ENCODE data around the gene NUDCD3. TPM values are rescaled to one million over a fixed set of nuclear protein-coding genes. Genes with fewer than 3 reads are reported as not detected.

NUDCD3 gene
- total RNA-seq, 1 donor = 54.3 TPM

DNA sequence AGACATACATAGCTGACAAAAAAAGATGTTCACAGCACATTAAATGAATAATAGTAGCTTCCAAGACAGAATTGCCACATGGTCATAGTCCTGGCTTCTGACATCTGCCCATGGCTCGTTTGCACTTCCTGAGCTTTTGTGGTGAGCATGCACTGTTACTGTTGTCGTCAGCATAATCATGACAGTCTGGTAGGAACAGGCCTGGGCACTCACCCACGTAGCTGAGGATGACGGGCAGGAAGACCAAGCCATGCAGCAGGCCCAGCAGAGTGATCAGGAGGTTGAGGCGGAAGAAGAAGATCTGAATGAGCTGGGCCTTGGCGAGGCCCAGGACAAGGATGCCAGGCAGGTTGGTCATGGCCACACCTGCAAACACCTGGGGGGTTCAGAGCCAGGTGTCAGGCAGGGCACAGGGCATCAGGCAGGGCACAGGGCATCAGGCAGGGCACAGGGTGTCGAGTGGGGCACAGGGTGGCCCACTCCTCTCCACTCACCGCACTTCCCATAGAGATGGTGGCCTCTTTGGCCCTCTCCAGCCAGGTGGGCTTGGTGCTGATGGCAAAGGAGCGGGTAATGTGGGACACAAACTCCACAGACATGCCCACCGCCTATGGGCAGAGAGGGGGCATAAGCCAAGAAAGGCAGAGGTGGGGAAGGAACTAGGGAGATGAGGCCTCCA lies 25.3 kb upstream of the NUDCD3 start:
- TF ChIP-seq, protein P1, sequence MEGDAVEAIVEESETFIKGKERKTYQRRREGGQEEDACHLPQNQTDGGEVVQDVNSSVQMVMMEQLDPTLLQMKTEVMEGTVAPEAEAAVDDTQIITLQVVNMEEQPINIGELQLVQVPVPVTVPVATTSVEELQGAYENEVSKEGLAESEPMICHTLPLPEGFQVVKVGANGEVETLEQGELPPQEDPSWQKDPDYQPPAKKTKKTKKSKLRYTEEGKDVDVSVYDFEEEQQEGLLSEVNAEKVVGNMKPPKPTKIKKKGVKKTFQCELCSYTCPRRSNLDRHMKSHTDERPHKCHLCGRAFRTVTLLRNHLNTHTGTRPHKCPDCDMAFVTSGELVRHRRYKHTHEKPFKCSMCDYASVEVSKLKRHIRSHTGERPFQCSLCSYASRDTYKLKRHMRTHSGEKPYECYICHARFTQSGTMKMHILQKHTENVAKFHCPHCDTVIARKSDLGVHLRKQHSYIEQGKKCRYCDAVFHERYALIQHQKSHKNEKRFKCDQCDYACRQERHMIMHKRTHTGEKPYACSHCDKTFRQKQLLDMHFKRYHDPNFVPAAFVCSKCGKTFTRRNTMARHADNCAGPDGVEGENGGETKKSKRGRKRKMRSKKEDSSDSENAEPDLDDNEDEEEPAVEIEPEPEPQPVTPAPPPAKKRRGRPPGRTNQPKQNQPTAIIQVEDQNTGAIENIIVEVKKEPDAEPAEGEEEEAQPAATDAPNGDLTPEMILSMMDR (IDR thresholded peaks at IDR 0.05; ENCODE audit: extremely low read depth, low read depth, low read length) = no peak
- Histone ChIP-seq H3K9me3 (ENCODE audit: low read depth, low read length) (no peaks in the 10 kb centered on the region), H3K4me1 (ENCODE audit: insufficient read depth, low read length) (no peaks in the 10 kb centered on the region), H3K4me2 (ENCODE audit: insufficient read depth, low read length) (no peak overlapping the region), H3K36me3 (ENCODE audit: insufficient read depth, low read length) (no peaks in the 10 kb centered on the region), H2AFZ (ENCODE audit: low read length) (no peak overlapping the region), H4K20me1 (ENCODE audit: insufficient read depth, low read length) (no peaks in the 10 kb centered on the region), H3K79me2 (ENCODE audit: insufficient read depth, low read length) (no peaks in the 10 kb centered on the region), H3K27ac (ENCODE audit: low read depth, low read length) (no peak overlapping the region), H3K4me3 (ENCODE audit: insufficient read depth, low read length) (no peak overlapping the region), H3K27me3 (ENCODE audit: insufficient read depth, low read length) (no peaks in the 10 kb centered on the region)
- no peak for DNase-seq (ENCODE audit: insufficient read length, low spot score, missing footprints)

DNA sequence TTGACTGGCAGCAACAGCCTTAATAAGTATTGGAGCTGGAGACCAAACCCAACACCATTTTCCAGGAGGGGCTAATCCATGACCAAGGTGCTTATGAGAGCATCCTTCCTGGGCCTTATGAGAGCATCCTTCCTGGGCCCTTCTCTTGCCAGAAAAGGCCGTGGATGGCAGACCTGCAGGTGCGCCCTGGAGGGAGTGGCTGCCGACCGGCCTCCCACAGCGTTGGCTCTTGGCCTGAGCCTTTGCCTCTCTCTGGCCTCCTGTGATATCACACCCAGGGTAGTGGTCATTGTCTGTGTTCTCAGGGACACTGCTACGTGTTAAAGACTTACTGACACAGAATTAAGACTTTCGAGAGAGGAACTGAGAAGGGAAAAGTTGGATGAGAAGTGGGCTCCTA lies 22.3 kb upstream of the NUDCD3 start:
- no peak overlapping the region for H3K4me3 ChIP-seq (ENCODE audit: insufficient read depth, low read length)
- no peaks in the 10 kb centered on the region for H3K9me3 ChIP-seq (ENCODE audit: low read depth, low read length)
- no peak overlapping the region for H3K4me2 ChIP-seq (ENCODE audit: insufficient read depth, low read length)
- H3K4me1 ChIP-seq (ENCODE audit: insufficient read depth, low read length) = no peaks in the 10 kb centered on the region
- H3K27ac ChIP-seq (ENCODE audit: low read depth, low read length) = no peak overlapping the region
- H4K20me1 ChIP-seq (ENCODE audit: insufficient read depth, low read length) = no peaks in the 10 kb centered on the region
- H2AFZ ChIP-seq (ENCODE audit: low read length) = no peak overlapping the region
- TF ChIP-seq, protein P1 (IDR thresholded peaks at IDR 0.05; ENCODE audit: extremely low read depth, low read depth, low read length) = no peak
- H3K36me3 ChIP-seq (ENCODE audit: insufficient read depth, low read length) = no peaks in the 10 kb centered on the region
- peaks cover 5% of the 10 kb centered on the region for H3K27me3 ChIP-seq (ENCODE audit: insufficient read depth, low read length)
- no peaks in the 10 kb centered on the region for H3K79me2 ChIP-seq (ENCODE audit: insufficient read depth, low read length)
- DNase-seq (ENCODE audit: insufficient read length, low spot score, missing footprints) = no peak

DNA sequence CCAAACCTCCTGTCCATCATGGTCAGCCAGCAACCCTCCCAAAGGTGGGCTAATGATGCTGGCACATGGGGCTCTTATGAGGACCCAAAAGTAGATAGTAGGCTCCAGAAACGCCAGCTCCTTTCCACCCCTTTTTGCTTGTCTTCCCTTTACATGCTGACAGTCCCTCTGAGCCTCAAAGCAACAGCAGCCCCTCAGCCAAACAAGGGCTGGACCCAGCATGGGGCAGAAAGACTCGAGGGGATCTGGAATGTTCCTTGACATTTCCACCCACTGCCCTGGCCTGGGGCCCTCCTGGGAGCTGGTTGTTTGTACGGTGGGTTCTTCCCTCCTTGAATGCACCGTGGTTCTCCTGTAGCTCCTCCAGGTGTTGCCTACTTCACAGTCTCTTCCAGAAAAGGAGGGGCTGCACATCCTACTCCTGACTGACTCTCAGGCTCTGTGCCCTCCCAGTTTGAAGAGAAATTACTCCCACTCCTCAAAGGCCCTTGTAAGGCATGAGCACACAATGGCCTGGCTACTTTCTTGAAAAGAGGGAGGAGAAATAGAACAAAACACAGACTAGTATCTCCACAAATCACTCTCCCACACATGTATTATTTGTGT lies 21.5 kb upstream of the NUDCD3 start:
- H2AFZ ChIP-seq (ENCODE audit: low read length) = no peak overlapping the region
- no peak for DNase-seq (ENCODE audit: insufficient read length, low spot score, missing footprints)
- no peak overlapping the region for H3K4me2 ChIP-seq (ENCODE audit: insufficient read depth, low read length)
- no peak overlapping the region for H3K4me3 ChIP-seq (ENCODE audit: insufficient read depth, low read length)
- no peaks in the 10 kb centered on the region for H3K4me1 ChIP-seq (ENCODE audit: insufficient read depth, low read length)
- no peaks in the 10 kb centered on the region for H4K20me1 ChIP-seq (ENCODE audit: insufficient read depth, low read length)
- no peak overlapping the region for H3K27ac ChIP-seq (ENCODE audit: low read depth, low read length)
- peaks cover 5% of the 10 kb centered on the region for H3K27me3 ChIP-seq (ENCODE audit: insufficient read depth, low read length)
- no peaks in the 10 kb centered on the region for H3K79me2 ChIP-seq (ENCODE audit: insufficient read depth, low read length)
- no peaks in the 10 kb centered on the region for H3K36me3 ChIP-seq (ENCODE audit: insufficient read depth, low read length)
- H3K9me3 ChIP-seq (ENCODE audit: low read depth, low read length) = no peaks in the 10 kb centered on the region
- TF ChIP-seq, protein P1 (IDR thresholded peaks at IDR 0.05; ENCODE audit: extremely low read depth, low read depth, low read length) = no peak

DNA sequence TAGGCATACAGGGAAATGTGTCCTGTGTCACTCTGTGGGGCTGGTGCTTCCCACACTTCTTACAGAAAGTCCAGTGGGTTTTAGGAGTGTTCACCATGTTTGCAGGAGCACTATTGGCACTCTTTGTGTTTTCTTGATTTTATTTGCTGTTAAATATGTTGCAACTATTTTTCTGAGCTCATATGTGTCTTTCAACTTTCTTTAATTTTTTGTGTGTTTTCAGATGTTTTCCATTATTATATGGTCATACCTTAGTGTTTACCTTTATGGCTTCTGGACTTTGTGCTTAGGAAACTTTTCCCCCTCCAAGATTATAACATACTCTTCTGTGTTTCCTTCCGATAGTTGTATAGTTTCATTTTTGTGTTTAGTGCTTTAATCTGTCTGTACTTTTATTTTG lies 20.8 kb upstream of the NUDCD3 start:
- H3K27ac ChIP-seq (ENCODE audit: low read depth, low read length) = no peak overlapping the region
- peaks cover 10% of the 10 kb centered on the region for H3K27me3 ChIP-seq (ENCODE audit: insufficient read depth, low read length)
- no peaks in the 10 kb centered on the region for H4K20me1 ChIP-seq (ENCODE audit: insufficient read depth, low read length)
- H3K79me2 ChIP-seq (ENCODE audit: insufficient read depth, low read length) = no peaks in the 10 kb centered on the region
- H3K4me2 ChIP-seq (ENCODE audit: insufficient read depth, low read length) = no peak overlapping the region
- H3K36me3 ChIP-seq (ENCODE audit: insufficient read depth, low read length) = no peaks in the 10 kb centered on the region
- H3K4me3 ChIP-seq (ENCODE audit: insufficient read depth, low read length) = no peak overlapping the region
- TF ChIP-seq, protein P1 (IDR thresholded peaks at IDR 0.05; ENCODE audit: extremely low read depth, low read depth, low read length) = no peak
- no peaks in the 10 kb centered on the region for H3K4me1 ChIP-seq (ENCODE audit: insufficient read depth, low read length)
- DNase-seq (ENCODE audit: insufficient read length, low spot score, missing footprints) = no peak
- H3K9me3 ChIP-seq (ENCODE audit: low read depth, low read length) = no peaks in the 10 kb centered on the region
- no peak overlapping the region for H2AFZ ChIP-seq (ENCODE audit: low read length)
